Fibroblast of lung (primary cell): ENCODE measurements around the gene DPY30. TPM values are rescaled to one million over a fixed set of nuclear protein-coding genes. Genes with fewer than 3 reads are reported as not detected.
"Not testable (repeated sequence)": the region's sequence is repeated elsewhere in the genome, so short reads cannot be mapped to it uniquely, and the experiment has no call there.

Experiments
- DNase-seq, 2 donors: peaks; one replicate each; pipeline versions ENCODE4 v3.0.0 to v3.0.0-alpha.2; 2010; ENCODE audit warnings: low read depth in 2 of 2
- H2AFZ ChIP-seq: 2 replicates; pipeline ENCODE4 v1.5.1; 2012; ENCODE audit warnings: low read length, control low read depth, inconsistent platforms
- H3K27ac ChIP-seq: 2 replicates; pipeline ENCODE4 v1.5.1; 2011; ENCODE audit warnings: low read length, control low read depth; ENCODE audit not compliant: insufficient read depth
- H3K27me3 ChIP-seq: 2 replicates; pipeline ENCODE4 v1.5.1; 2011; ENCODE audit warnings: mild to moderate bottlenecking, low read length; ENCODE audit not compliant: control insufficient read depth, insufficient read depth
- H3K36me3 ChIP-seq: 2 replicates; pipeline ENCODE4 v1.5.1; 2011; ENCODE audit warnings: low read length; ENCODE audit not compliant: control insufficient read depth, insufficient read depth
- H3K4me1 ChIP-seq: 2 replicates; pipeline ENCODE4 v1.5.1; 2011; ENCODE audit warnings: low read length; ENCODE audit not compliant: control insufficient read depth, insufficient read depth; ENCODE audit errors: extremely low read depth
- H3K4me2 ChIP-seq: 2 replicates; pipeline ENCODE4 v1.5.1; 2011; ENCODE audit warnings: low read length, control low read depth; ENCODE audit not compliant: insufficient read depth; ENCODE audit errors: extremely low read depth
- H3K4me3 ChIP-seq, 4 experiments: fragments of 200-600 bp in 1 of 4; sonication (generic) in 1 of 4; replicated peaks in 1 of 4; 2 replicates each; pipeline ENCODE4 v1.5.1; 2011 to 2016; ENCODE audit warnings: low read length in 4 of 4, low read depth in 3 of 4, mild to moderate bottlenecking in 3 of 4, control low read depth in 2 of 4, inconsistent platforms in 1 of 4, mixed read lengths in 1 of 4; ENCODE audit not compliant: insufficient read depth in 1 of 4; ENCODE audit errors: control extremely low read depth in 1 of 4
- H3K79me2 ChIP-seq: 2 replicates; pipeline ENCODE4 v1.5.1; 2012; ENCODE audit warnings: mild to moderate bottlenecking, low read length, inconsistent platforms; ENCODE audit not compliant: control insufficient read depth, insufficient read depth
- H3K9ac ChIP-seq: 2 replicates; pipeline ENCODE4 v1.5.1; 2011; ENCODE audit warnings: mild to moderate bottlenecking, low read length, control low read depth; ENCODE audit not compliant: insufficient read depth
- H3K9me3 ChIP-seq: 2 replicates; pipeline ENCODE4 v1.5.1; 2012; ENCODE audit warnings: low read depth, low read length; ENCODE audit not compliant: control insufficient read depth, insufficient read depth
- H4K20me1 ChIP-seq: 2 replicates; pipeline ENCODE4 v1.5.1; 2011; ENCODE audit warnings: low read length; ENCODE audit not compliant: control insufficient read depth, insufficient read depth; ENCODE audit errors: extremely low read depth
- CTCF ChIP-seq, 2 donors: IDR thresholded peaks in 1 of 2; conservative IDR thresholded peaks in 1 of 2; 1 replicate in 1 of 2; 2 replicates in 1 of 2; pipeline ENCODE4 v1.5.1; 2011 to 2012; ENCODE audit warnings: low read length in 2 of 2, control low read depth in 1 of 2, inconsistent platforms in 1 of 2, low read depth in 1 of 2, mild to moderate bottlenecking in 1 of 2
- EZH2 ChIP-seq: IDR thresholded peaks from 2 replicates; pipeline ENCODE4 v1.5.1; 2012; ENCODE audit warnings: low read length, control low read depth, mild to moderate bottlenecking; ENCODE audit errors: missing control alignments
- polyA plus RNA-seq, 2 donors: library from polyadenylated mRNA; depleted of rRNA in 1 of 2; stranded (reverse) in 1 of 2; unstranded in 1 of 2; fragments of >200 nt; gene quantifications; 2 replicates each; pipeline ENCODE4 v1.2.1, GENCODE V29; 2011 to 2012; ENCODE audit warnings: missing spikeins in 1 of 2
- total RNA-seq: library from RNA; depleted of rRNA; stranded (reverse); fragments of >200 nt; gene quantifications from 2 replicates; pipeline ENCODE4 v1.2.1, GENCODE V29; 2014

DPY30 gene
- total and polyA plus RNA-seq, 2 donors (not counting 1 experiment from before 2014, with no cell fraction given) = 50.5 to 126 TPM

GRCh38 chr2:32011485-32011960 is 28.1 kb downstream of the DPY30 start:
- H3K4me2 ChIP-seq = peak overlapping the region; percentile 96
- DNase-seq = no peak
- peak overlapping the region; percentile 94 for H2AFZ ChIP-seq
- no peaks in the 10 kb centered on the region for H3K27me3 ChIP-seq
- TF ChIP-seq EZH2 (no peak), CTCF (conservative IDR thresholded peaks at IDR 0.05 in 1 of 2, IDR thresholded peaks at IDR 0.05 in 1 of 2; ENCODE audit: low read depth in 1 of 2, low read length in 2 of 2) (no peak)
- H3K27ac ChIP-seq = peak overlapping the region; percentile 70
- peak overlapping the region; percentile 58 to 93 (median 85) for H3K4me3 ChIP-seq
- H3K36me3 ChIP-seq = no peaks in the 10 kb centered on the region
- no peaks in the 10 kb centered on the region for H3K9me3 ChIP-seq
- H3K79me2 ChIP-seq = peaks cover 32% of the 10 kb centered on the region
- H3K9ac ChIP-seq = no peak overlapping the region
- H3K4me1 ChIP-seq = peaks cover 7% of the 10 kb centered on the region
- no peaks in the 10 kb centered on the region for H4K20me1 ChIP-seq

GRCh38 chr2:32010670-32011484 is 28.7 kb downstream of the DPY30 start, which contains the start of gene MEMO1:
MEMO1 (minus strand) TSS chr2:32011008; CDS start chr2:32010247, 761 bp downstream.
- no peaks in the 10 kb centered on the region for H3K27me3 ChIP-seq
- no peaks in the 10 kb centered on the region for H3K36me3 ChIP-seq
- peaks cover 39% of the 10 kb centered on the region for H3K79me2 ChIP-seq
- peak within 1 kb of the TSS; percentile 70 for H3K27ac ChIP-seq
- DNase-seq = peak; percentile 93 to 95
- TF ChIP-seq EZH2 = no peak
- peak within 1 kb of the TSS; percentile 58 to 93 (median 90) for H3K4me3 ChIP-seq
- H3K9me3 ChIP-seq = no peaks in the 10 kb centered on the region
- H2AFZ ChIP-seq = peak within 1 kb of the TSS; percentile 94
- H3K4me1 ChIP-seq = peaks cover 7% of the 10 kb centered on the region
- peak within 1 kb of the TSS; percentile 96 for H3K4me2 ChIP-seq
- no peaks in the 10 kb centered on the region for H4K20me1 ChIP-seq
- peak within 1 kb of the TSS; percentile 69 for H3K9ac ChIP-seq

GRCh38 chr2:32010280-32010669 is 29.3 kb downstream of the DPY30 start:
- H3K4me3 ChIP-seq = peak overlapping the region in 2 of 4 experiments; percentile 10 to 46
- not testable (repeated sequence) for H3K27ac ChIP-seq, H3K4me1 ChIP-seq, H3K27me3 ChIP-seq, H3K9me3 ChIP-seq, H4K20me1 ChIP-seq, H2AFZ ChIP-seq, H3K36me3 ChIP-seq, H3K4me2 ChIP-seq
- peak; percentile 57 to 61 for DNase-seq
- H3K79me2 ChIP-seq = peaks cover 45% of the 10 kb centered on the region
- H3K9ac ChIP-seq = peak overlapping the region; percentile 42
